PC-3 (cell line): Measurements from ENCODE around the gene OPN3. TPM values are rescaled to one million over a fixed set of nuclear protein-coding genes. Genes with fewer than 3 reads are reported as not detected.

Experiments used
- ATAC-seq: fragments of 200-7000 bp; cut with Tn5 transposase; 2 replicates; pipeline ENCODE4 v1.9.1; 2020; ENCODE audit warnings: mild to moderate bottlenecking, moderate library complexity
- BruUV-seq: library from RNA; stranded (reverse); fragments of 400-500 nt; replicated peaks from 2 replicates; lab custom pipeline; 2021; lab: Mats Ljungman, UMichigan
- CTCF ChIA-PET: fragments of 300-600 bp; sonication (Branson Sonifier 250); formaldehyde crosslinking; loops from one replicate; lab custom pipeline; 2022; ENCODE audit warnings: antibody characterized with exemption; lab: Charles Lee
- POLR2A ChIA-PET: fragments of 300-600 bp; sonication (Branson Sonifier 250); formaldehyde crosslinking; loops from one replicate; lab custom pipeline; 2022; ENCODE audit warnings: antibody characterized with exemption; ENCODE audit not compliant: unreplicated experiment; lab: Charles Lee
- DNase-seq: peaks from one replicate; pipeline ENCODE4 v3.0.0-alpha.2; 2015
- H2AFZ ChIP-seq: fragments of 300-600 bp; sonication (generic); 2 replicates; pipeline ENCODE4 v1.6.0; 2016; ENCODE audit warnings: antibody characterized with exemption, low read length
- H3F3A ChIP-seq: fragments of 300-600 bp; sonication (generic); one replicate; pipeline ENCODE4 v1.6.0; 2017; ENCODE audit warnings: antibody characterized with exemption, low read length, control low read depth, mild to moderate bottlenecking; ENCODE audit not compliant: unreplicated experiment
- H3K27ac ChIP-seq: fragments of 300-600 bp; sonication (generic); 2 replicates; pipeline ENCODE4 v1.5.1; 2016; ENCODE audit warnings: mild to moderate bottlenecking, low read length
- H3K27me3 ChIP-seq: fragments of 300-600 bp; sonication (generic); 2 replicates; pipeline ENCODE4 v1.6.1; 2016; ENCODE audit warnings: low read length, mixed read lengths
- H3K36me3 ChIP-seq: fragments of 300-600 bp; sonication (generic); 2 replicates; pipeline ENCODE4 v1.6.1; 2016; ENCODE audit warnings: low read depth, mixed run types, low read length, mixed read lengths
- H3K4me1 ChIP-seq: fragments of 300-600 bp; sonication (generic); 2 replicates; pipeline ENCODE4 v1.5.1; 2016; ENCODE audit warnings: low read length; ENCODE audit not compliant: insufficient read depth
- H3K4me2 ChIP-seq: fragments of 300-600 bp; sonication (generic); 2 replicates; pipeline ENCODE4 v1.6.0; 2016; ENCODE audit warnings: low read length
- H3K4me3 ChIP-seq: fragments of 300-600 bp; sonication (generic); 2 replicates; pipeline ENCODE4 v1.5.1; 2016; ENCODE audit warnings: mild to moderate bottlenecking, low read length, mixed read lengths
- H3K79me2 ChIP-seq: fragments of 300-600 bp; sonication (generic); 2 replicates; pipeline ENCODE4 v1.6.1; 2017; ENCODE audit warnings: low read length, mixed read lengths
- H3K9ac ChIP-seq: fragments of 300-600 bp; sonication (generic); 2 replicates; pipeline ENCODE4 v1.6.0; 2016; ENCODE audit warnings: mild to moderate bottlenecking, low read length
- H3K9me2 ChIP-seq: fragments of 300-600 bp; sonication (generic); replicated peaks from 2 replicates; pipeline ENCODE4 v1.6.1; 2016; ENCODE audit warnings: mixed run types, low read length, mixed read lengths
- H3K9me3 ChIP-seq: fragments of 300-600 bp; sonication (generic); 2 replicates; pipeline ENCODE4 v1.6.1; 2016; ENCODE audit warnings: low read length, mixed read lengths
- H4K20me1 ChIP-seq: fragments of 300-600 bp; sonication (generic); 2 replicates; pipeline ENCODE4 v1.6.1; 2016; ENCODE audit warnings: low read length, mixed read lengths
- CTCF ChIP-seq: fragments of 300-600 bp; sonication (generic); conservative IDR thresholded peaks from 2 replicates; pipeline ENCODE4 v1.5.1; 2017; ENCODE audit warnings: antibody characterized with exemption, low read depth, mild to moderate bottlenecking, low read length
- EZH2 ChIP-seq: fragments of 300-600 bp; sonication (generic); IDR thresholded peaks from one replicate; pipeline ENCODE4 v1.6.1; 2017; ENCODE audit warnings: antibody characterized with exemption, mild to moderate bottlenecking, low read length; ENCODE audit not compliant: unreplicated experiment
- EZH2phosphoT487 ChIP-seq: fragments of 300-600 bp; sonication (generic); IDR thresholded peaks from 2 replicates; pipeline ENCODE4 v1.6.1; 2018; ENCODE audit warnings: mild to moderate bottlenecking, antibody characterized with exemption, low read length, borderline replicate concordance
- intact Hi-C: fragments of 100-400 bp; cut with micrococcal nuclease; formaldehyde crosslinking; loops from 2 replicates; pipeline ENCODE4 v1.9.0; 2023
- total RNA-seq: library from RNA; depleted of rRNA; stranded (reverse); fragments of >200 nt; gene quantifications from 2 replicates; pipeline ENCODE4 v1.2.3, GENCODE V29; 2014; rRNA removed

OPN3 gene
- total RNA-seq, 1 experiment from 2014 or later, result 44.8 TPM

- no TSS peak for BruUV-seq
- no peaks in the 10 kb centered on the region for H3K36me3 ChIP-seq
- TF ChIP-seq EZH2phosphoT487 (no peak), EZH2 (no peak), CTCF (no peak)
- CTCF ChIA-PET, result no interaction called here
- no peaks in the 10 kb centered on the region for H3K9me2 ChIP-seq
- no peak overlapping the region for H3K4me2 ChIP-seq
- H3K9ac ChIP-seq, result no peak overlapping the region
- intact Hi-C loops, result no loop called here
- no peak for DNase-seq
- H2AFZ ChIP-seq, result no peak overlapping the region
- H3K4me3 ChIP-seq, result no peak overlapping the region
- no peaks in the 10 kb centered on the region for H3K27me3 ChIP-seq
- no peaks in the 10 kb centered on the region for H3K79me2 ChIP-seq
- H3F3A ChIP-seq, result no peaks in the 10 kb centered on the region
- H4K20me1 ChIP-seq, result no peaks in the 10 kb centered on the region
- H3K27ac ChIP-seq, result no peak overlapping the region
- no peaks in the 10 kb centered on the region for H3K9me3 ChIP-seq
- POLR2A ChIA-PET, result no interaction called here
- no peaks in the 10 kb centered on the region for H3K4me1 ChIP-seq
- no peak for ATAC-seq
Observed at GRCh38 chr1:241550318-241550717, 89.9 kb downstream of the OPN3 start.

DNA sequence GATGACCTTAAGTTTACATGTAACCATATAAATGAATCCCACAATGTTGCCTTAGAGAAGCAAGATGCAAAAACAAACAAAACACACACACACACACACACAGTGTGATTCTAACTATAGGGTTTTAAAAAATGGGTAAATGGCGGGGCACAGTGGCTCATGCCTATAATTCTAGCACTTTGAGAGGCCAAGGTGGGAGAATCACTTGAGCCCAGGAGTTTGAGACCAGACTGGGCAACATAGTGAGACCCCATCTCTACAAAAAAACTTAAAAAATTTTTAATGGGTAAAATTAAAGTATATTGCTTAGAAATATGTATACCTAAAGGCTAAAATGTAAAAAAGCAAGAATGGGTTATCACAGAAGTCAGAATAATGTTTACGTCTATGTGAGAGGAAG lies 92.2 kb downstream of the OPN3 start:
- intact Hi-C loops, result no loop called here
- Histone ChIP-seq H3K36me3 (no peaks in the 10 kb centered on the region), H3F3A (no peaks in the 10 kb centered on the region), H3K9me3 (no peaks in the 10 kb centered on the region), H3K79me2 (no peaks in the 10 kb centered on the region), H3K27me3 (no peaks in the 10 kb centered on the region), H3K4me3 (no peak overlapping the region), H4K20me1 (no peaks in the 10 kb centered on the region), H3K9ac (no peak overlapping the region), H3K27ac (no peak overlapping the region), H3K4me1 (no peaks in the 10 kb centered on the region), H3K9me2 (no peaks in the 10 kb centered on the region), H3K4me2 (no peak overlapping the region), H2AFZ (no peak overlapping the region)
- CTCF ChIA-PET, result no interaction called here
- BruUV-seq, result no TSS peak
- POLR2A ChIA-PET, result no interaction called here
- no peak for TF ChIP-seq EZH2
- TF ChIP-seq EZH2phosphoT487, result no peak
- no peak for TF ChIP-seq CTCF
- DNase-seq (no peak), ATAC-seq (no peak)

Other genes with a start within 250 kb of the OPN3 start
- 161 and 201 TPM in 2 replicates for gene FH, start 120.6 kb downstream of the OPN3 start, total RNA-seq
- 0.29 and 1.2 TPM in 2 replicates for gene KMO, start 108.0 kb downstream of the OPN3 start, total RNA-seq
- gene CHML, start within 50 bp of the OPN3 start, total RNA-seq, result 54.5 and 68.6 TPM in 2 replicates
- gene WDR64, start 11.9 kb upstream of the OPN3 start, total RNA-seq, result not detected in 2 replicates
- 41.3 and 53.6 TPM in 2 replicates for gene EXO1, start 207.8 kb upstream of the OPN3 start, total RNA-seq